ENCODE data around the gene PKD1. TPM values are rescaled to one million over a fixed set of nuclear protein-coding genes. Genes with fewer than 3 reads are reported as not detected.

The PKD1 gene
- total RNA-seq, 1 donor, result 180 TPM

- H3K9me3 ChIP-seq (ENCODE audit: low read depth, low read length), result no peaks in the 10 kb centered on the region
- DNase-seq (ENCODE audit: insufficient read length, low spot score, missing footprints), result no peak
- peaks cover 25% of the 10 kb centered on the region for H4K20me1 ChIP-seq (ENCODE audit: insufficient read depth, low read length)
- H3K79me2 ChIP-seq (ENCODE audit: insufficient read depth, low read length), result peaks cover 33% of the 10 kb centered on the region
- no peak overlapping the region for H3K4me3 ChIP-seq (ENCODE audit: insufficient read depth, low read length)
- no peaks in the 10 kb centered on the region for H3K27me3 ChIP-seq (ENCODE audit: insufficient read depth, low read length)
- H2AFZ ChIP-seq (ENCODE audit: low read length), result no peak overlapping the region
- no peak overlapping the region for H3K27ac ChIP-seq (ENCODE audit: low read depth, low read length)
- peaks cover 32% of the 10 kb centered on the region for H3K36me3 ChIP-seq (ENCODE audit: insufficient read depth, low read length)
- TF ChIP-seq CTCF (IDR thresholded peaks at IDR 0.05; ENCODE audit: extremely low read depth, low read depth, low read length), result no peak
- H3K4me1 ChIP-seq (ENCODE audit: insufficient read depth, low read length), result no peaks in the 10 kb centered on the region
- no peak overlapping the region for H3K4me2 ChIP-seq (ENCODE audit: insufficient read depth, low read length)
Observed at GRCh38 chr16:2170080-2170479, 34.4 kb upstream of the PKD1 start.

DNA sequence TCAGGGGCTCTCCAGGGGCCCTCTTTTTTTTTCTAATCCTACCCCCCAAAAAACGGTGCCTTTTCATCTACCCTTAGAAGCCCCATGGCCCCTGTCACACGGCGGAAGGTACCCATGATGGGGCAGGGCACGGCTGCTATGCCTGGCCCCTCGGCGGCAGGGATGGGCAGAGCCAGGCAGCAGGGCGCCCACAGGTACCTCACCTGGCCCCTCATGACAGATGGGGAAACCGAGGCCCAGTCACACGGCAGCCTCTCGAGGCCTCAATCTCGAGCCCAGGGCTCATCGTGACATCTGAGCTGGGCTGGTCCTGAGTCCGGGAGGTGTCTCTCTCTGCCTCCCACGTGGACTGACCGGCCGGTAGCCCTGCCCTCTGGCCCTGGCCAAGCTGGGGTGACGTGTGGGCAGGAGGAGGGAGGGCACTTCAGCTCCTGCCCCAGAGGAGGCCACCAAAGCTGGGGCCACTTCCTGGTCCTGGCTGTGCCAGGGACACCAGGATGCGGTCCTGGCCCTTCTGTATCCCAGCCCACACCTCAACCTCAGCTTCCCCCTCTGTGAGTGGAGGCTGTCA, 31.5 kb upstream of the PKD1 start:
- no peak overlapping the region for H3K27ac ChIP-seq (ENCODE audit: low read depth, low read length)
- no peak overlapping the region for H2AFZ ChIP-seq (ENCODE audit: low read length)
- peaks cover 60% of the 10 kb centered on the region for H3K79me2 ChIP-seq (ENCODE audit: insufficient read depth, low read length)
- H3K27me3 ChIP-seq (ENCODE audit: insufficient read depth, low read length), result no peaks in the 10 kb centered on the region
- H3K4me3 ChIP-seq (ENCODE audit: insufficient read depth, low read length), result no peak overlapping the region
- H3K36me3 ChIP-seq (ENCODE audit: insufficient read depth, low read length), result peaks cover 16% of the 10 kb centered on the region
- no peaks in the 10 kb centered on the region for H3K4me1 ChIP-seq (ENCODE audit: insufficient read depth, low read length)
- TF ChIP-seq CTCF (IDR thresholded peaks at IDR 0.05; ENCODE audit: extremely low read depth, low read depth, low read length), result no peak
- H4K20me1 ChIP-seq (ENCODE audit: insufficient read depth, low read length), result peaks cover 36% of the 10 kb centered on the region
- DNase-seq (ENCODE audit: insufficient read length, low spot score, missing footprints), result no peak
- no peak overlapping the region for H3K4me2 ChIP-seq (ENCODE audit: insufficient read depth, low read length)
- no peaks in the 10 kb centered on the region for H3K9me3 ChIP-seq (ENCODE audit: low read depth, low read length)

DNA sequence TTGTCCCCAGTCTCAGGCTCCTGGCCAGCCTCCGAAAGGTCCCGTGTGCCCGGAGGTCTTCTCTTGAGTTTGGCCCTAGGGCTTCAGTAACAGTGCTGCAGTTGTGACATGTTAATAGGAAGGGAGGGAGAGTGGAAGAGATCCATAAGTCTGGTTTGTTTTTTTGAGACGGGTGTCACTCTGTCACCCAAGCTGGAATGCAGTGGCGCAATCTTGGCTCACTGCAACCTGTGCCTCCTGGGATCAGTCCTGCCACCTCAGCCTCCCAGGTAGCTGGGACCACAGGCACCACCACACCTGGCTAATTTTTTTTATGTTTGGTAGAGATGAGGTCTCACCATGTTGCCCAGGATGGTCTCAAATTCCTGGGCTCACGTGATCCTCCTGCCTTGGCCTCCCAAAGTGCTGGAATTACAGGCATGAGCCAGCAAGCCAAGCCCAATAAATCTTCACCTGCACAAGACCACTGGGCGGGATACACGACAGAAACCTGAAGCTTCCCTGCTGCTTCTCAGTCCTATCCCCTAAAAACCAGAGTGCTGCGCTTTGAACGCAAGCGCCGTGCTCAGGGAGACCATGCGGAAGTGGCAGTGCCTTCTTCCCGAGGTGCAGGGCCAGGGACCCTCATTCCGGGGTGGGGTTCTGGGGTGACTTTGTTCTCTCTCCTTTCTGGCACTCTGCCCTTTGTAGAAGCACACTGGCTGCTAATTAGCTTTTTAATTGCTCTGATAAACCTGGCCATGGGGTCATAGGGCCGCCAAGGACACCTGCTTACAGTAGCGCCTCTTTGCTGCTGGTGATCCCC, 30.8 kb upstream of the PKD1 start:
- no peaks in the 10 kb centered on the region for H3K27me3 ChIP-seq (ENCODE audit: insufficient read depth, low read length)
- no peak for DNase-seq (ENCODE audit: insufficient read length, low spot score, missing footprints)
- H3K27ac ChIP-seq (ENCODE audit: low read depth, low read length), result no peak overlapping the region
- TF ChIP-seq CTCF (IDR thresholded peaks at IDR 0.05; ENCODE audit: extremely low read depth, low read depth, low read length), result no peak
- H3K79me2 ChIP-seq (ENCODE audit: insufficient read depth, low read length), result peaks cover 67% of the 10 kb centered on the region
- H3K4me1 ChIP-seq (ENCODE audit: insufficient read depth, low read length), result no peaks in the 10 kb centered on the region
- no peak overlapping the region for H2AFZ ChIP-seq (ENCODE audit: low read length)
- H3K36me3 ChIP-seq (ENCODE audit: insufficient read depth, low read length), result peaks cover 16% of the 10 kb centered on the region
- no peak overlapping the region for H3K4me3 ChIP-seq (ENCODE audit: insufficient read depth, low read length)
- H4K20me1 ChIP-seq (ENCODE audit: insufficient read depth, low read length), result peaks cover 42% of the 10 kb centered on the region
- no peaks in the 10 kb centered on the region for H3K9me3 ChIP-seq (ENCODE audit: low read depth, low read length)
- no peak overlapping the region for H3K4me2 ChIP-seq (ENCODE audit: insufficient read depth, low read length)

DNA sequence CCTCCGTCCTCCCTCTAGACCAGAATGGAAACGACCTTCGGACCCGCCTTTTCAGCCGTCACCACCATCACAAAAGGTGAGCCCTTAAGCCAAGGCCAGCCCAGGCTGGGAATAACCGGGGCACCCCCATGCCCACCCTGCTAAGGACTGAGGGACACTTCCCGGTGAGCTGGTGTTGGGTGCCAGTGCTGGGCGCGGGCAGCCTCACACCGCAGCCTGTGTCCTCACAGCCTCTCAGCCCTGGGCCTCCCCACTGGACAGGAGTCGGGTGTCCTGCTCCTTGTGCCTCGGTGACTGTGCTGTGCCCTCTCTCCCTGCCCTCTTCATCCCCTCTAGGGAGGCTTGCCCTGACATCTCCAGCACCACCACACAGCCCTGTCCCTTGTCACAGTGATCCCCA, 30.2 kb upstream of the PKD1 start:
- Histone ChIP-seq H3K27ac (ENCODE audit: low read depth, low read length) (no peak overlapping the region), H3K27me3 (ENCODE audit: insufficient read depth, low read length) (no peaks in the 10 kb centered on the region), H2AFZ (ENCODE audit: low read length) (no peak overlapping the region), H3K4me1 (ENCODE audit: insufficient read depth, low read length) (peaks cover under 1% of the 10 kb centered on the region), H3K4me3 (ENCODE audit: insufficient read depth, low read length) (no peak overlapping the region), H3K9me3 (ENCODE audit: low read depth, low read length) (no peaks in the 10 kb centered on the region), H3K79me2 (ENCODE audit: insufficient read depth, low read length) (peaks cover 73% of the 10 kb centered on the region), H3K36me3 (ENCODE audit: insufficient read depth, low read length) (peaks cover 16% of the 10 kb centered on the region), H3K4me2 (ENCODE audit: insufficient read depth, low read length) (no peak overlapping the region), H4K20me1 (ENCODE audit: insufficient read depth, low read length) (peaks cover 46% of the 10 kb centered on the region)
- no peak for DNase-seq (ENCODE audit: insufficient read length, low spot score, missing footprints)
- TF ChIP-seq CTCF (IDR thresholded peaks at IDR 0.05; ENCODE audit: extremely low read depth, low read depth, low read length), result no peak
